Measurements from ENCODE around the gene PTPN9.
"Not testable (repeated sequence)": the region's sequence is repeated elsewhere in the genome, so short reads cannot be mapped to it uniquely, and the experiment has no call there.

The PTPN9 gene

DNA sequence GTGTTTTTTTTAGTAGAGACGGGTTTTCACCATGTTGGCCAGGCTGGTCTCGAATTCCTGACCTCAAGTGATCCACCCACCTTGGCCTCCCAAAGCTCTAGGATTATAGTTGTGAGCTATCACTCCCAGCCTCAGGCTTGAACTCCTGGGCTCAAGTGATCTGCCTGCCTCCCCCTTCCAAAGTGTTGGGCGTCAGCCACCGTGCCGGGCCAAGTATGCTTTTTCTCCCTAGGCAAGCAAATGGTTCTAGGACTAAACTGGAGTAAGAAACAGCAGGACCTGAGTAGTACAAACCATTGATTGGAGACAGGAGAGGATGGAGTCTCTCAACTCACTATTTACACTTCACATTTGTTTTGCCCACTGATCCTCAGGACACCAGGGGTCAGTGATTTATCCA, 4.6 kb upstream of the PTPN9 start:
- no peak for DNase-seq (ENCODE audit: low read depth in 2 of 2)

- not testable (repeated sequence) for DNase-seq (ENCODE audit: low read depth in 2 of 2)
These were observed 3.8 kb upstream of the PTPN9 start for GRCh38 chr15:75582943-75583342.

- DNase-seq (ENCODE audit: low read depth in 2 of 2): no peak
These were observed 755 bp downstream of the PTPN9 start for GRCh38 chr15:75578173-75578947.

DNA sequence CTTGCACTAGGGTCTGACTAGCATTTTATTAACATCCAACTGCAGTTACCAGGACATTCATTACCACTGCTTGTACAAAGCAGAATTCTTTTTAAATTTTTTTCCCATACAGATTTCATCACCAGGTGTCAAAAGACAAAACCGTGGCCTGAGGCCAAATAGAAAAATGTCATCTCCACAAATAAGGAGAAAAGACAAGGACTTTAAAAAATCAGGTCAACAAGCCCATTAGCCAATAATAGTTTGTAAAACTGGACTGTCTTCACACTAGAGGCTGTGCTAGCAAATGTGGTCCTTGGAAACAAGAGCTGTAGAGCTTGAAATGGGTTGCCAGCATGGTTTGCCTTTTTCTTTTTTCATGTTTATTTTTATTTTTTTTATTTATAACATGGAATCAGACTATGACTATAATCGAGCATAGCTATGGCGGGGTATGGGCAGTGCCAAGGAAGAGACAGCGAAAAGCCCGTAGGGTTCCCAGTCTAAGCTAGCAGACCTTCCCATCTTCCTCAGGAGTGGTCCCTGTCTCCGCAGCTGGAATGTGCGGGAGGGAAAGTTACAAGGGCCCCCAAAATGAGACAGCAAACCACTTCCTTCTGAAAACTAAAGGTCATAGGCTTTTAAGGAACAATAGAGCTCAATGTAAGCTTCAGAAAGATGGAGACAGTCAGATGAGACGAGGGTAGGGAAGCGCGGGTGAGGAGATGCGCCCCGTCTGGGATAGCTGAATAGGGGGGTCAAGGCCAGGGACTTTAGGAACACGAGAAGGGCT, 1.5 kb downstream of the PTPN9 start:
- DNase-seq (ENCODE audit: low read depth in 2 of 2): no peak

DNA sequence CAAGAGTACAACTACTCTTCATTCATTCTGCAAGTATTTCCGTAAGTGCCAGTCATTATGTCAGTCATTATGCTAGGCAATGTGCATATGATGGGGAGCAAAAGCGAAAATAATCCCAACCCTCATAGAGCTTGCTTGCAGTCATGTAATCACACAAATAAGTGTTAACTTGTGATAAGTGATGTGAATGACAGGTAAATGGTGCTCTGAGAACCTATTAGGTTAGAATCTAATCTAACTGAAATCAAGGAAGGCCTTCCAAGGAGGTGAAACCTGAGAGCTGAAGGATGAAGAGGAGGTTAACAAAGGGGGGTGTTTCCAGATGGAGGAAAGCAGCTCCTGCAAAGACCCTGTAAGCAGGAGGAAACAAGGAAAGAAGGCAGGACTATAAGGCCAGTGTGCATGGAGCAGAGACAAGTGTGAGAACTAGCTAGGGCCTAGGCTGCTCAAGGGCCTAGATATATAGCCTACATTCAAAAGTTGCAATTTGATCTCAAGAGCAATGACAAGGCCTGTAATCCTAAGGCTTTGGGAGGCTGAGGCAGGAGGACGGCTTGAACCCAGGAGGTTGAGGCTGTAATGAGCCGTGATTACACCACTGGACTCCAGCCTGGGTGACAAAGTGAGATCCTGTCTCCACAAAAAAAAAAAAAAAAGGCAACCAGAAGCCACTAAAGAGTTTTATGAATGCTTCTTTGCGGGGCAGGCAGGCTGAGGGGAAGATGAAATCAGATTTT, 5.3 kb downstream of the PTPN9 start:
- DNase-seq (ENCODE audit: low read depth in 2 of 2): no peak

DNA sequence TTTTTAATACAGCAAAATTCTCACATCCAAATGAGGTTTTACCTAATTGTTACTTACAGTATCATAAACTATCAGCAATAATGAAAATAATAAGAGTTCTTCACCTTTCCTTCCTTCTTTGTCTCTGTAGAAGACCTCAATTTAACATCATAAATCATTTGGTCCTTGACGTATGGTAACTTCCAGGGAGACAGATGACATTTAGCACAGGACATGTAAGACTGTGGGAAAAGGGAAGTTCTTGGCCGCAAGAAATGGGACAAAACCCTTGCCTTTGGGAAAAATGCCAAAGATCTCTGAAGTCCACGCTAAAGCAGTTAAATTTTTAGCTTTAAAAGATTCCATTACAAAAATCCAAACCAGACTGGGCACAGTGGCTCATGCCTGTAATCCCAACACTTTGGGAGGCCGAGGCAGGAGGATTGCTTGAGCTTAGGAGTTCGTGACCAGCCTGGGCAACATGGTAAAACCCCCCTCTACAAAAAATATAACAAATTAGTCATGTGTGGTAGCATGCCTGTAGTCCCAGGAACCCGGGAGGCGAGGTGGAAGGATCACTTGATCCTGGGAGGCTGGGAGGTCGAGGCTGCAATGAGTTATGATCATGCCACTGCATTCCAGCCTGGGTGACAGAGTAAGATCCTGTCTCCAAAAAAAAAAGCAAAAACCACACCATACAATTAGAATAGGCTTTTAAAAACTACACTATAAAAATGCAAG, 8.8 kb downstream of the PTPN9 start:
- no peak for DNase-seq (ENCODE audit: low read depth in 2 of 2)

- no peak for DNase-seq (ENCODE audit: low read depth in 2 of 2)
These were observed 13.8 kb downstream of the PTPN9 start for GRCh38 chr15:75565062-75565970.

- DNase-seq (ENCODE audit: low read depth in 2 of 2): no peak
These were observed 17.2 kb downstream of the PTPN9 start for GRCh38 chr15:75561888-75562287.

GRCh38 chr15:75559360-75559759, 19.8 kb downstream of the PTPN9 start:
- DNase-seq (ENCODE audit: low read depth in 2 of 2): not testable (repeated sequence)

GRCh38 chr15:75558955-75559354, 20.2 kb downstream of the PTPN9 start:
- not testable (repeated sequence) for DNase-seq (ENCODE audit: low read depth in 2 of 2)

DNA sequence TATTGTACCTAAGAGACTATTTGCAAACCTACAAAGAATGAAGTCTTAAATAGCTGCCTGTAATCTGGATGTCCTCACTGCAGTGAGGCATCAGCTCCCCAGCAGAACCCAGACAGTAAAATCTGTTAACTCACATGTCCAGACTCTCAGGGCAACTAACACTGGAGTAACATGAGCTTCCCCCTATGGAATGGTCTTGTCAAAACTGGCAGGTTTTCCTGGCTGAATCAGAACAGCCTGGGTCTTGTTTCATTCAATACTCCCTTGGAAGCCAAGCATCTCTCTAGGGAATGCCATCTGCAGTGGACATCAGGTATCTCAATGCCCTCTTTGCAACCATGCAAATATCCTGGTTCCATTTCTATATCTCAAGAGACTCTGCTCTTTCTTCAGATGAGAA, 24.4 kb downstream of the PTPN9 start:
- peak in 1 of 2 experiments; percentile 33 for DNase-seq (ENCODE audit: low read depth in 2 of 2)

DNA sequence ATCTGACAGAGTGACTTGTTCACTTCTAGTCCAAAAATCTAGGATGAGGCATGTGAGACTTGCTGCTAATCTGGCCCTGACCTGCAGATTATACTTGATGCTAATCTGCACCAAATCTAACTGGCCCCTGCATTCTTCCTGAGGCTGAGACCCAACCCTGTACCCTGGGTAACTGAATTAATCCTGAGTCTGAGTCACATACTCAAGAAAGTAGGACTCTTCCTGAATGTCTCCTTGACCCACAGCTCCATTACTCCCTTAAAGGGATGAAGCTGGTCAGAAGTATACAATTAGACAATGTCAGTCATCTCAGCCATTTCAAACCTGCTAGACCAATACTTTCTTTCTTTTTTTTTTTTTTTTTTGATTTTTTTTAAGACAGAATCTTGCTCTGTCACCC, 25.5 kb downstream of the PTPN9 start:
- no peak for DNase-seq (ENCODE audit: low read depth in 2 of 2)

- no peak for DNase-seq (ENCODE audit: low read depth in 2 of 2)
These were observed 28.0 kb downstream of the PTPN9 start for GRCh38 chr15:75551091-75551490.

DNA sequence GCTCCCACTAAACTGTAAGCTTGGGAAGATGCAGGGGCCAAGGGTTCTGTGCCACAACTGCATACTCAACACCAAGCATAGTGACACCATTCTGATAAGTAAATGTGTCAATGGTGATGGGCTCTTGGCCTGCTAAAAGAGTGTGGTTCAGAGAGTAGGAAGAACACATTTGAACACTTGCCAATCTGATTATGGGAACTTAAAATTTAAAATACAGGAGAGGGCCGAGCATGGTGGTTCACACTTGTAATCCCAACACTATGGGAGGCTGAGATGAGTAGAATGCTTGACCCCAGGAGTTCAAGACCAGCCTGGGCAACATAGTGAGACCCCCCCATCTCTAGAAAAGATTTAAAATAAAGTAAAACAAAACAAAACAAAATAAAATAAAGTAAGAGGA, 34.1 kb downstream of the PTPN9 start:
- no peak for DNase-seq (ENCODE audit: low read depth in 2 of 2)

- no peak for DNase-seq (ENCODE audit: low read depth in 2 of 2)
These were observed 34.8 kb downstream of the PTPN9 start for GRCh38 chr15:75544359-75544758.

DNA sequence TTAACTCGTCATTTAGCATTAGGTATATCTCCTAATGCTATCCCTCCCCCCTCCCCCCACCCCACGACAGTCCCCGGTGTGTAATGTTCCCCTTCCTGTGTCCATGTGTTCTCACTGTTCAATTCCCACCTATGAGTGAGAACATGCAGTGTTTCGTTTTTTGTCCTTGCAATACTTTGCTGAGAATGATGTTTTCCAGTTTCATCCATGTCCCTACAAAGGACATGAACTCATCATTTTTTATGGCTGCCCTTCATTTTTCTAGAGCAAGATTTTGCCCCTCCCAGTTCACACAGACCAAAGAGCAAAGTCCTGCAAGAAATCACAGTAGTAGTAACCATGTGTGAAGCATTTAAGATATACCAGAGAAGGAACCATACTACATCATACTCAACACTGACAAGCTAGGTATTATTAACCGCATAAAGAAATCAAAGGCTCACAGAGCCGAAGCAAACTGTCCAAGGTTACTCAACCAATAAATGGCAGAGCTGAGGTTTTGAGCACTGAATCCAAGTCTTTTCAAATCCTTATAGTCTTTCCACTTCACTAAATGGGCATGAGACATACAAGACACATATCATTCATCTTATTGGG, 36.1 kb downstream of the PTPN9 start:
- not testable (repeated sequence) for DNase-seq (ENCODE audit: low read depth in 2 of 2)

- DNase-seq (ENCODE audit: low read depth in 2 of 2): no peak
These were observed 36.7 kb downstream of the PTPN9 start for GRCh38 chr15:75542386-75542797.

DNA sequence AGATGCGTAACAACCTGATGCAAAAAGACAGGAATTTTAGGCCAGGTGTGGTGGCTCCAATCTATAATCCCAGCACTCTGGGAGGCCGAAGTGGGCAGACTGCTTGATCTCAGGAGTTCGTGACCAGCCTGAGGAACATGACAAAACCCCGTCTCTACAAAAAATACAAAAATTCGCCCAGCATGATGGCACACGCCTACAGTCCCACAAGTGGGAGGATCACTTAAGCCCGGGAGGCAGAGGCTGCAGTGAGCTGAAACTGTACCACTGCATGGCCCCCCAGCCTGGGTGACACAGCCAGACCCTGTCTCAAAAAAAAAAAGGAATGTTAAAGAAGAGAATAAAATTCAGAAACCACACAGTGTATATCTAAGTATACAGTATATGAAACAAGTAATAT, 40.7 kb downstream of the PTPN9 start:
- DNase-seq (ENCODE audit: low read depth in 2 of 2): no peak

DNA sequence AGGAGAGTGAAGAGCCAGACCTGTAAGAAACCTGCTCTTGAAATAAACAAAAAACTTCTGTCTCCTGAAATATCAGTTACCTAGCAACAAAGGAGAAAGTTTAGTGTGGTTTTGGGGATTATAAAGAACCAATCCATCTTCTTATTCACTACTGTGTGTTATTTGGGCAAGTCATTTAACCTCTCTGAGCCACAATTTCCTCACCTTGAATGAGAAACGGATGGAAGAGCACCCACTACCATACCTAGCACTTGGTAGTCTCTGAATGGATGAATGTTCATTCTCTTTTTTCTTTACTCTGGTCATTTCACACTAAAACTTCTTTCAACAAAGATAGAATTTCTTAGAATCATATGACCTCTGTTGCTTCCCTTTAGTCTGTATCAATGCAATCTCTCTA, 45.2 kb downstream of the PTPN9 start:
- no peak for DNase-seq (ENCODE audit: low read depth in 2 of 2)

Data from fibroblast of skin of left quadriceps (primary cell).